Peyer's patch (tissue), 4 donors: ENCODE results near the gene CD99.
"Not testable (repeated sequence)": the region's sequence is repeated elsewhere in the genome, so short reads cannot be mapped to it uniquely, and the experiment has no call there.

Experiments used
- POLR2A ChIP-seq, 2 donors: fragments of 450-650 bp; IDR thresholded peaks; one replicate each; pipeline ENCODE4 v1.5.1; 2017; ENCODE audit warnings: antibody characterized with exemption in 2 of 2, mild to moderate bottlenecking in 2 of 2, moderate library complexity in 2 of 2
- TF ChIP-seq, protein P1 (sequence below), 6 experiments: fragments of 450-650 bp in 4 of 6; fragments of 200-600 bp in 2 of 6; sonication (generic) in 1 of 6; IDR thresholded peaks; one replicate each; pipeline ENCODE4 v1.5.1; 2017 to 2019; ENCODE audit warnings: antibody characterized with exemption in 6 of 6, mild to moderate bottlenecking in 3 of 6, moderate library complexity in 1 of 6

DNA sequence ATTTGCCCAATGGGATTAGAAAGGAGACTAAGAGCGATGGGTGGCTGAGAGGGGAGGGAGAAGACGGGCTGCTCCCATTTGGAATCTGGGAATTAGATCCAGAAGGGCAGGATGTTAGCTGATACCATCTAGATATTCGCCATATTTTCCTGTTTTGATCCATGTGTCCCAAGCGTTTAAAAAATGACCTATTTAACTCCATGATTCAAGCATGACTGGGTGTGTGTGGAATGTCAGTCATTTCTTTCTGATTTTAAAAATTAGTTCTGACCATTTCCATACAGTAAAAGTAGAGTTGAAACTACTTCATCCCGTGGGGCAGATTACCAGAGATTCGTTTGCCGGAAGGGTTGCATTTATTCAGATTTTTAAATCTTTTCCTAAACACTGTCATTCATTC, 61.3 kb downstream of the CD99 start:
- TF ChIP-seq, protein P1, sequence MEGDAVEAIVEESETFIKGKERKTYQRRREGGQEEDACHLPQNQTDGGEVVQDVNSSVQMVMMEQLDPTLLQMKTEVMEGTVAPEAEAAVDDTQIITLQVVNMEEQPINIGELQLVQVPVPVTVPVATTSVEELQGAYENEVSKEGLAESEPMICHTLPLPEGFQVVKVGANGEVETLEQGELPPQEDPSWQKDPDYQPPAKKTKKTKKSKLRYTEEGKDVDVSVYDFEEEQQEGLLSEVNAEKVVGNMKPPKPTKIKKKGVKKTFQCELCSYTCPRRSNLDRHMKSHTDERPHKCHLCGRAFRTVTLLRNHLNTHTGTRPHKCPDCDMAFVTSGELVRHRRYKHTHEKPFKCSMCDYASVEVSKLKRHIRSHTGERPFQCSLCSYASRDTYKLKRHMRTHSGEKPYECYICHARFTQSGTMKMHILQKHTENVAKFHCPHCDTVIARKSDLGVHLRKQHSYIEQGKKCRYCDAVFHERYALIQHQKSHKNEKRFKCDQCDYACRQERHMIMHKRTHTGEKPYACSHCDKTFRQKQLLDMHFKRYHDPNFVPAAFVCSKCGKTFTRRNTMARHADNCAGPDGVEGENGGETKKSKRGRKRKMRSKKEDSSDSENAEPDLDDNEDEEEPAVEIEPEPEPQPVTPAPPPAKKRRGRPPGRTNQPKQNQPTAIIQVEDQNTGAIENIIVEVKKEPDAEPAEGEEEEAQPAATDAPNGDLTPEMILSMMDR (IDR thresholded peaks at IDR 0.05) = not testable (repeated sequence)
- not testable (repeated sequence) for TF ChIP-seq POLR2A (IDR thresholded peaks at IDR 0.05)
